HepG2 (cell line): ENCODE results near the gene ONECUT3. TPM values are rescaled to one million over a fixed set of nuclear protein-coding genes. Genes with fewer than 3 reads are reported as not detected.

Experiments
- AGO2 ChIP-seq: fragments of 200-400 bp; formaldehyde crosslinking; optimal IDR thresholded peaks from 2 replicates; pipeline ENCODE3; 2017; ENCODE audit warnings: mild to moderate bottlenecking, low read depth, low read length, moderate library complexity
- CC2D1A ChIP-seq: sonication (generic); formaldehyde crosslinking; IDR thresholded peaks from 2 replicates; pipeline ENCODE4 v1.8.1; 2023; ENCODE audit warnings: mild to moderate bottlenecking, missing genetic modification reagents
- ETV6 ChIP-seq: sonication (generic); formaldehyde crosslinking; conservative IDR thresholded peaks from 2 replicates; pipeline ENCODE4 v1.4.0; 2020; ENCODE audit warnings: missing genetic modification reagents
- FOXK1 ChIP-seq: sonication (generic); formaldehyde crosslinking; IDR thresholded peaks from 2 replicates; pipeline ENCODE4 v1.4.0; 2020; ENCODE audit warnings: low read depth, missing genetic modification reagents, borderline replicate concordance
- HMG20A ChIP-seq: IDR thresholded peaks from 2 replicates; pipeline ENCODE4 v1.6.1; 2016; ENCODE audit warnings: borderline replicate concordance
- MAFF ChIP-seq: IDR thresholded peaks from 2 replicates; pipeline ENCODE4 v1.6.1; 2011; ENCODE audit warnings: low read depth, low read length, improper control_type of control experiment
- NBN ChIP-seq: fragments of 450-650 bp; conservative IDR thresholded peaks from 2 replicates; pipeline ENCODE4 v1.6.1; 2017
- NONO ChIP-seq, 2 experiments: fragments of 450-650 bp in 1 of 2; sonication (generic) in 1 of 2; formaldehyde crosslinking in 1 of 2; IDR thresholded peaks in 1 of 2; conservative IDR thresholded peaks in 1 of 2; 2 replicates each; pipeline versions ENCODE4 v1.6.1 to v1.8.0; 2017 to 2022; ENCODE audit warnings: mild to moderate bottlenecking in 1 of 2, missing genetic modification reagents in 1 of 2, moderate library complexity in 1 of 2
- RXRB ChIP-seq: IDR thresholded peaks from 2 replicates; pipeline ENCODE4 v1.6.1; 2016; ENCODE audit warnings: borderline replicate concordance, missing genetic modification reagents, missing compliant biosample characterization
- SMARCC2 ChIP-seq: fragments of 450-650 bp; IDR thresholded peaks from 2 replicates; pipeline ENCODE4 v1.6.1; 2017; ENCODE audit warnings: antibody characterized with exemption, mild to moderate bottlenecking
- SOX5 ChIP-seq: IDR thresholded peaks from 2 replicates; pipeline ENCODE4 v1.6.1; 2016; ENCODE audit warnings: borderline replicate concordance
- THAP11 ChIP-seq: IDR thresholded peaks from 2 replicates; pipeline ENCODE4 v1.6.1; 2016; ENCODE audit warnings: missing biosample characterization, missing genetic modification reagents
- ZNF136 ChIP-seq: sonication (generic); formaldehyde crosslinking; IDR thresholded peaks from 2 replicates; pipeline ENCODE4 v1.8.1; 2022; ENCODE audit warnings: low read depth, mild to moderate bottlenecking, moderate library complexity, missing genetic modification reagents
- ZNF232 ChIP-seq: sonication (generic); formaldehyde crosslinking; IDR thresholded peaks from 2 replicates; pipeline ENCODE4 v1.4.0; 2020; ENCODE audit warnings: missing genetic modification reagents, borderline replicate concordance
- ZNF274 ChIP-seq: sonication (generic); formaldehyde crosslinking; IDR thresholded peaks from 2 replicates; pipeline ENCODE4 v1.5.1; 2020; ENCODE audit warnings: mild to moderate bottlenecking, missing genetic modification reagents
- ZNF441 ChIP-seq: sonication (generic); formaldehyde crosslinking; IDR thresholded peaks from 2 replicates; pipeline ENCODE4 v1.7.0; 2021; ENCODE audit warnings: missing genetic modification reagents, borderline replicate concordance
- ZNF878 ChIP-seq: sonication (generic); formaldehyde crosslinking; IDR thresholded peaks from 2 replicates; pipeline ENCODE4 v1.8.1; 2023; ENCODE audit warnings: mild to moderate bottlenecking, missing genetic modification reagents, moderate library complexity
- ZNF883 ChIP-seq: sonication (generic); formaldehyde crosslinking; IDR thresholded peaks from 2 replicates; pipeline ENCODE4 v1.5.1; 2020; ENCODE audit warnings: mild to moderate bottlenecking, missing genetic modification reagents; ENCODE audit errors: not compliant biosample characterization
- polyA plus RNA-seq, 8 experiments: library from polyadenylated mRNA; depleted of rRNA in 3 of 8; stranded (reverse) in 7 of 8; unstranded in 1 of 8; fragments of >200 nt; fragmentation: Illumina TruSeq in 4 of 8; extraction: Trizol in 4 of 8; gene quantifications; 2 replicates each; pipeline versions ENCODE4 v1.2.1 to v1.2.3, GENCODE V29; 2011 to 2016; ENCODE audit warnings: low read depth in 4 of 8, missing spikeins in 1 of 8, mixed read lengths in 1 of 8; ENCODE audit not compliant: insufficient read depth in 1 of 8
- total RNA-seq, 5 experiments: library from RNA; depleted of rRNA; stranded (reverse); fragments of >200 nt; fragmentation: Illumina TruSeq; extraction: Trizol; gene quantifications; 2 replicates each; pipeline ENCODE4 v1.2.3, GENCODE V29; 2016; ENCODE audit warnings: low read depth in 1 of 5
- TF ChIP-seq, protein P1 (sequence below): sonication (generic); formaldehyde crosslinking; IDR thresholded peaks from 2 replicates; pipeline ENCODE4 v1.4.0; 2020; ENCODE audit warnings: missing genetic modification reagents
- TF ChIP-seq, protein P2 (sequence below): sonication (generic); formaldehyde crosslinking; IDR thresholded peaks from 2 replicates; pipeline ENCODE4 v1.4.0; 2020; ENCODE audit warnings: missing genetic modification reagents, borderline replicate concordance
- TF ChIP-seq, protein P3 (sequence below): sonication (generic); formaldehyde crosslinking; IDR thresholded peaks from 2 replicates; pipeline ENCODE4 v1.8.0; 2022; ENCODE audit warnings: missing genetic modification reagents, mild to moderate bottlenecking, inconsistent platforms, borderline replicate concordance
- TF ChIP-seq, protein P4 (sequence below): sonication (generic); formaldehyde crosslinking; conservative IDR thresholded peaks from 2 replicates; pipeline ENCODE4 v1.8.0; 2022; ENCODE audit warnings: mild to moderate bottlenecking, moderate library complexity, missing genetic modification reagents

The ONECUT3 gene
- total and polyA plus RNA-seq, 2 of the 13 experiments (the other 11 are each of a cell fraction or from before 2014, with no cell fraction given), result under 0.01 TPM; not detected in 1

DNA sequence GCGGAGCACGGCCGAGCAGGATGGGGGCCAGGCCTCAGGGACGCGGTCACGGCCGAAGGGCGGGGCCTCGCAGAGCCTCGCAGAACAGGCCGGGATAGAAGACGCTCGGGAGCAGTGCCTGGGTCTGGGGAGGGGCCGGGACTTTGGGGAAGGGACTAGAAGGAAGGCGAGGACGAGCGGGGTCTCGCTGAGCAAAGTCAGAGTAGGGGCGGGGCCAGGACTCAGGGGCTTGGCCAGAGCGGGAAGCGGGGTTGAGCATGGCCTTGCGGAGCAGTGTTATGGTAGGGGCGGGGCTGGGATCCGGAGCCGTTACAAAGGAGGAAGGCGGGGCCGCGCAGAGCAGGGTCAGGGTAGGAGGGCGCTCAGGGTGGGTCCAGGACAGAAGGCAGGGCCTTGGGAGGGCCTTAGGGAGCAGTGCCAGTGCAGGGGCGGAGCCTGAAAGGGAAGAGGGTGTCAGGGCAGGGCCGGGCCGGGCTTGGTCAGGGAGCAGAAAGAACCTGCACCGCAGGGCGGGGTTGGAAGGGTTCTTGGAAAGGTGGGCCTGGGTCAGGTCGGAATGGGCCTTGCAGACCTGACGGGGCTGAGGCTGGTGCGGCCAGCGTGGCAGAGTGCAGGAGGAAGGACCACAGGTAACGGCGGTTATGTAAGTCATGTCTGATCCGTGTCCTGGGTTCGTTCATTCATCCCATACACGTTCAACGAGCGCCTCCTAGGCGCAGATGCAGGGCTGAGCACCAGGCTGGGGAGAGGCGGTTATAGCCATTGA lies 59.3 kb downstream of the ONECUT3 start (continued):
- TF ChIP-seq, protein P1, sequence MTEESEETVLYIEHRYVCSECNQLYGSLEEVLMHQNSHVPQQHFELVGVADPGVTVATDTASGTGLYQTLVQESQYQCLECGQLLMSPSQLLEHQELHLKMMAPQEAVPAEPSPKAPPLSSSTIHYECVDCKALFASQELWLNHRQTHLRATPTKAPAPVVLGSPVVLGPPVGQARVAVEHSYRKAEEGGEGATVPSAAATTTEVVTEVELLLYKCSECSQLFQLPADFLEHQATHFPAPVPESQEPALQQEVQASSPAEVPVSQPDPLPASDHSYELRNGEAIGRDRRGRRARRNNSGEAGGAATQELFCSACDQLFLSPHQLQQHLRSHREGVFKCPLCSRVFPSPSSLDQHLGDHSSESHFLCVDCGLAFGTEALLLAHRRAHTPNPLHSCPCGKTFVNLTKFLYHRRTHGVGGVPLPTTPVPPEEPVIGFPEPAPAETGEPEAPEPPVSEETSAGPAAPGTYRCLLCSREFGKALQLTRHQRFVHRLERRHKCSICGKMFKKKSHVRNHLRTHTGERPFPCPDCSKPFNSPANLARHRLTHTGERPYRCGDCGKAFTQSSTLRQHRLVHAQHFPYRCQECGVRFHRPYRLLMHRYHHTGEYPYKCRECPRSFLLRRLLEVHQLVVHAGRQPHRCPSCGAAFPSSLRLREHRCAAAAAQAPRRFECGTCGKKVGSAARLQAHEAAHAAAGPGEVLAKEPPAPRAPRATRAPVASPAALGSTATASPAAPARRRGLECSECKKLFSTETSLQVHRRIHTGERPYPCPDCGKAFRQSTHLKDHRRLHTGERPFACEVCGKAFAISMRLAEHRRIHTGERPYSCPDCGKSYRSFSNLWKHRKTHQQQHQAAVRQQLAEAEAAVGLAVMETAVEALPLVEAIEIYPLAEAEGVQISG (CRISPR knock-in tag), result peak; percentile 43; the same call in 1 of the 2 replicates
- TF ChIP-seq NBN (no peak), AGO2 (peak; percentile 81), FOXK1 (CRISPR knock-in tag) (0 out of 2 replicates have a peak, but pooled peaks have one; percentile 14), ZNF274 (peak; percentile 85), CC2D1A (CRISPR knock-in tag) (peak; percentile 82; the same call in 1 of the 2 replicates), MAFF (no peak), ZNF136 (CRISPR knock-in tag) (no peak), ZNF883 (CRISPR knock-in tag) (peak; percentile 23), SMARCC2 (no peak), ZNF878 (CRISPR knock-in tag) (no peak), ZNF441 (peak; percentile 67; the same call in 1 of the 2 replicates), SOX5 (CRISPR knock-in tag) (peak; percentile 55), NONO (IDR thresholded peaks at IDR 0.05) (no peak), NONO (CRISPR knock-in tag; conservative IDR thresholded peaks at IDR 0.05) (0 out of 2 replicates have a peak, but pooled peaks have one; percentile 44), RXRB (CRISPR knock-in tag) (peak; percentile 67; the same call in 1 of the 2 replicates), THAP11 (CRISPR knock-in tag) (peak; percentile 51), ETV6 (CRISPR knock-in tag) (no peak), ZNF232 (0 out of 2 replicates have a peak, but pooled peaks have one; percentile 48), HMG20A (CRISPR knock-in tag) (no peak)
- TF ChIP-seq, protein P2, sequence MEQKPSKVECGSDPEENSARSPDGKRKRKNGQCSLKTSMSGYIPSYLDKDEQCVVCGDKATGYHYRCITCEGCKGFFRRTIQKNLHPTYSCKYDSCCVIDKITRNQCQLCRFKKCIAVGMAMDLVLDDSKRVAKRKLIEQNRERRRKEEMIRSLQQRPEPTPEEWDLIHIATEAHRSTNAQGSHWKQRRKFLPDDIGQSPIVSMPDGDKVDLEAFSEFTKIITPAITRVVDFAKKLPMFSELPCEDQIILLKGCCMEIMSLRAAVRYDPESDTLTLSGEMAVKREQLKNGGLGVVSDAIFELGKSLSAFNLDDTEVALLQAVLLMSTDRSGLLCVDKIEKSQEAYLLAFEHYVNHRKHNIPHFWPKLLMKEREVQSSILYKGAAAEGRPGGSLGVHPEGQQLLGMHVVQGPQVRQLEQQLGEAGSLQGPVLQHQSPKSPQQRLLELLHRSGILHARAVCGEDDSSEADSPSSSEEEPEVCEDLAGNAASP (CRISPR knock-in tag), result 0 out of 2 replicates have a peak, but pooled peaks have one; percentile 60
- TF ChIP-seq, protein P3, sequence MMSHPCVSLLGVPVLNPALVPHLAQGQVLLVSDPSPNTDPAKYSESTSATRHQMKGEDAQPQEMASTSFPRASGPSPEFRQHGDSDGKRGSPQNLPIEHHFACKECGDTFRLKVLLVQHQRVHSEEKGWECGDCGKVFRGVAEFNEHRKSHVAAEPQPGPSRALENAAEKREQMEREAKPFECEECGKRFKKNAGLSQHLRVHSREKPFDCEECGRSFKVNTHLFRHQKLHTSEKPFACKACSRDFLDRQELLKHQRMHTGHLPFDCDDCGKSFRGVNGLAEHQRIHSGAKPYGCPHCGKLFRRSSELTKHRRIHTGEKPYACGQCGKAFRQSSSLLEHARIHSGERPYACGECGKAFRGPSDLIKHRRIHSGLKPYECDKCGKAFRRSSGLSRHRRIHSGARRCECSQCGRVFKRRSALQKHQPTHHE (CRISPR knock-in tag), result 0 out of 2 replicates have a peak, but pooled peaks have one; percentile 72
- TF ChIP-seq, protein P4, sequence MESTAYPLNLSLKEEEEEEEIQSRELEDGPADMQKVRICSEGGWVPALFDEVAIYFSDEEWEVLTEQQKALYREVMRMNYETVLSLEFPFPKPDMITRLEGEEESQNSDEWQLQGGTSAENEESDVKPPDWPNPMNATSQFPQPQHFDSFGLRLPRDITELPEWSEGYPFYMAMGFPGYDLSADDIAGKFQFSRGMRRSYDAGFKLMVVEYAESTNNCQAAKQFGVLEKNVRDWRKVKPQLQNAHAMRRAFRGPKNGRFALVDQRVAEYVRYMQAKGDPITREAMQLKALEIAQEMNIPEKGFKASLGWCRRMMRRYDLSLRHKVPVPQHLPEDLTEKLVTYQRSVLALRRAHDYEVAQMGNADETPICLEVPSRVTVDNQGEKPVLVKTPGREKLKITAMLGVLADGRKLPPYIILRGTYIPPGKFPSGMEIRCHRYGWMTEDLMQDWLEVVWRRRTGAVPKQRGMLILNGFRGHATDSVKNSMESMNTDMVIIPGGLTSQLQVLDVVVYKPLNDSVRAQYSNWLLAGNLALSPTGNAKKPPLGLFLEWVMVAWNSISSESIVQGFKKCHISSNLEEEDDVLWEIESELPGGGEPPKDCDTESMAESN (CRISPR knock-in tag), result peak; percentile 70; the same call in 1 of the 2 replicates
